Measurements from ENCODE around the gene SRPK2.

Gene SRPK2

DNA sequence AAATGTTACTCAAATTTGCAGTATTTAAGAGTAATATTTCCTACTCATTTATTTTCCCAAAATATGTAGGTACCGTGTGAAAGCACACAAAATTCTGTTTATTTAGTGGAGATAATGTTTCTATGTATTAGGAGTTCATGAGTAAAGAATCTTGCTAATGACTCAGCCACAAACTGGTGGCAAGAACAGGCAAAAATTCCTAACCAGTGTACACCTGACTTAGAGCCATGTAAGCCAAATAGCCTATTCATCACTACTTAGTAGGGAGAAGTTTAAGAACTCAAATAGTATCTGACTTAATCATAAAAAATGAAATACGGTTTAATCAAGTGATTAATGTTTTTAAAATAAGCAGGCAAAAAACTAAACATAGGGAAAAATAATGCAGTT, 169.0 kb downstream of the SRPK2 start:
- FAIRE-seq (no peak), DNase-seq (ENCODE audit: insufficient read length) (no peak)
- TF ChIP-seq POLR2AphosphoS5 (IDR thresholded peaks at IDR 0.05; ENCODE audit: low read depth, low read length) (no peak), POLR2A (IDR thresholded peaks at IDR 0.05; ENCODE audit: low read depth, low read length) (no peak), TAF1 (IDR thresholded peaks at IDR 0.05; ENCODE audit: borderline replicate concordance, low read depth, low read length) (no peak)

DNA sequence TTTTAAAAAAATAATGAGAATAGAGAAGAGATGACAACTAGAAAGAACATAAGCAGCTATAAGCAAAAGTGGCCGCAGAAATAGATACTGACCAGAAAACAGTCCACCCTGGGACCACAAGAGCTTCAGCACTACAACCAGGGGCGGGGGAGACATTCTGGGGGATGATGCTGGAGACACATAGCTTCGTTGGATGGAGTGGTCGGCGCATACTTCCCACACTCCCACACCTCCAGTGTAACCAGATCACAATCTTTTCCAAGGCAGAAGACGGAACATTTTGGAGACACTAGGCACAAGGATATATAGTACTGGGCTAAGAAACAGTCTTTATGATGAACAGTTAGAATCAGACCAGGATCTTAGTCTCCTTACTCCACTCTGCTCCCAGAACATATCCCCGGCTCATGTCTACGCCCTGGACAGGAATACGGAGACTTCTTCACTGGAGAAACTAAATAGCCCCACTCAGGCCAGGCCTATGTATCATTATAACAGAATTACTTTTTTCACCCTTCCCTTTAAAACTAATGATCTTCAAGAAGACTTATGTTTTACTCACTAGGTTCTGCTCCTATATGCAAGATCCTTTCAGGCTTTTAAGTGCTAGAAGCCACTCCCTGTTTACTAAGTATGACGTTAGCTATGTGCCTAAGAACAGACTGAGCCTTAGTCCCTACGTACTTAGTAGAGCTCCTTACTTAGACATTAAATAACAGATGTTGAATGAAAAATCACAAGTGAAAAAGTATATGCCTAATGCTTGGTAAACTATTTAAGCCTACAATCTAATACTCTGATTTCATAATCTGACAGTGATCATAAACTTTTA, 169.6 kb downstream of the SRPK2 start:
- DNase-seq (ENCODE audit: insufficient read length), result no peak
- no peak for FAIRE-seq
- TF ChIP-seq POLR2A (IDR thresholded peaks at IDR 0.05; ENCODE audit: low read depth, low read length) (no peak), POLR2AphosphoS5 (IDR thresholded peaks at IDR 0.05; ENCODE audit: low read depth, low read length) (no peak), TAF1 (IDR thresholded peaks at IDR 0.05; ENCODE audit: borderline replicate concordance, low read depth, low read length) (no peak)

DNA sequence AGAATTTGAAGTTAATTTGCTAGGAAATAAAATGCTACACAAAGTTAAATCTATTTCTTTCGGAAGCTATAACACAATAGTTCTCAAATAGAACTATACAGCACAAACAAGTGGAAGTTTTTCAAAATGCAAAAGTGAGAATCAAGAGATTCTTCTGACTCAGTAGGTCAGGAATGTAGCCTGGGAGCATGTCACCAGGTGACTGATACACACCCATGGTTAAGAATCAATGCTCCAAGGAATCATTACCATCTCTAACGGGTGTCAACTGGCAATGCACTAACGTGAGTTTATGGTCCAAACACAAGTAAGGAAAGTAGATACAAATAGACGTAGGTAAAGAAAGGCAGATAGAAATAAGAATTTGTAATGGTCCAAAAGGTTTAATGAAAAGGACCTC, 170.5 kb downstream of the SRPK2 start:
- FAIRE-seq (no peak), DNase-seq (ENCODE audit: insufficient read length) (no peak)
- no peak for TF ChIP-seq POLR2AphosphoS5 (IDR thresholded peaks at IDR 0.05; ENCODE audit: low read depth, low read length)
- no peak for TF ChIP-seq TAF1 (IDR thresholded peaks at IDR 0.05; ENCODE audit: borderline replicate concordance, low read depth, low read length)
- TF ChIP-seq POLR2A (IDR thresholded peaks at IDR 0.05; ENCODE audit: low read depth, low read length), result no peak

- TF ChIP-seq POLR2A (IDR thresholded peaks at IDR 0.05; ENCODE audit: low read depth, low read length), result no peak
- TF ChIP-seq POLR2AphosphoS5 (IDR thresholded peaks at IDR 0.05; ENCODE audit: low read depth, low read length), result no peak
- no peak for TF ChIP-seq TAF1 (IDR thresholded peaks at IDR 0.05; ENCODE audit: borderline replicate concordance, low read depth, low read length)
- FAIRE-seq (no peak), DNase-seq (ENCODE audit: insufficient read length) (no peak)
Measured at GRCh38 chr7:105216786-105217185, 171.9 kb downstream of the SRPK2 start.

DNA sequence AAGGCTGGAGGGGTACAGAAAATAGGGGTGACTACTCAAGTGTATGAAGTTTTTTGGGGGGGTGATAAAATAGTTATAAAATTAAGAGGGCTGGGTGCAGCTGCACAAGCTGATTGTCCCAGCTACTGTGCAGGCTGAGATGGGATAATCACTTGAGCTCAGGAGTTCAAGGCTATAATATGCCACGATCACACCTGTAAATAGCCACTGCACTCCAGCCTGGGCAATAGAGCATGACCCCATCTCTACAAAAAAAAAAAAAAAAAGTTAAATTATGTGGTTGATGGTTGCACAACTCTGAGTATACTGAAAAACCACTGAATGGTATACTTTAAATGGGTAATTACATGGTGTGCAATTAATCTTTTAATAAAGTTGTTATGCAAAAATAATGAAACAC, 172.9 kb downstream of the SRPK2 start:
- FAIRE-seq (no peak), DNase-seq (ENCODE audit: insufficient read length) (no peak)
- TF ChIP-seq POLR2A (IDR thresholded peaks at IDR 0.05; ENCODE audit: low read depth, low read length) (no peak), POLR2AphosphoS5 (IDR thresholded peaks at IDR 0.05; ENCODE audit: low read depth, low read length) (no peak)

- DNase-seq (ENCODE audit: insufficient read length), result no peak
- no peak for FAIRE-seq
- TF ChIP-seq TAF1 (IDR thresholded peaks at IDR 0.05; ENCODE audit: borderline replicate concordance, low read depth, low read length) (no peak), POLR2A (IDR thresholded peaks at IDR 0.05; ENCODE audit: low read depth, low read length) (no peak), POLR2AphosphoS5 (IDR thresholded peaks at IDR 0.05; ENCODE audit: low read depth, low read length) (no peak)
Measured at GRCh38 chr7:105215182-105215581, 173.5 kb downstream of the SRPK2 start.

DNA sequence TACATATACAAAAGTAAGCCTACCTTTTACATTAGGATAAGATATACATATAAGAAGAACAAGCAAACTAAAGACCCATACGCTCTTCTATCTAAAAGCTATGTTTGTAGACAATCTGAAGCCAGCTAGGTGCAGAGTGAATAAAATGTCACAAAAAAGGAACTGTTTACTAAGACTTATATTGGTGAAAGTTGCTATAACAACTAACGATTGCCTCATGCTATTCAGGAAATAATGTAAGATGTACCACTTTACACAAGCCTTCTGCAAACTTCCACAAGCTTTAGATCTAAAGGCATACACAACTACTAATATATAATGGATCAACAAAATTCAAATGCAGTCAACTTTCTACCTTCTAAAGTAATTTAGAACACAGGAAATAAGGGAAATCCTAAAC, 175.1 kb downstream of the SRPK2 start:
- DNase-seq (ENCODE audit: insufficient read length) (no peak), FAIRE-seq (no peak)
- no peak for TF ChIP-seq TAF1 (IDR thresholded peaks at IDR 0.05; ENCODE audit: borderline replicate concordance, low read depth, low read length)
- TF ChIP-seq POLR2A (IDR thresholded peaks at IDR 0.05; ENCODE audit: low read depth, low read length), result no peak
- TF ChIP-seq POLR2AphosphoS5 (IDR thresholded peaks at IDR 0.05; ENCODE audit: low read depth, low read length), result no peak

DNA sequence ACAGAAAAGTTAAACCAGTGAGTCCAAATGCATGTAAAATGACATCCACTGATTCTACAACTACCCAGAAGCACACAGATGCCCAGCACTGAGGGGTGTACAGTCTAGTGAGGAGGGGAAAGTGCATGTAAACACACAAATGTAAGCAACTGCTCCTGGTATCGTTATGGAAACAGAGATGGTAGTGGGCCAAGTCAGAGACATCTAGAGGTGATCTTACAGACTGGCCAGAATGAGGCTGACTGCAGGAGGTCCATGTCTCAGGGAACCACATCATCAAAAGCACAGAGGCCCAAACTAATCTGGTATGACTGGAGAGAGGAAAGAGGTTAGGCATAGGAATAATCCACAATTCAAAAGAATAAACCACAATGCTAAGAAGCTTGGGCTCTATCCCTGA, 176.5 kb downstream of the SRPK2 start:
- TF ChIP-seq TAF1 (IDR thresholded peaks at IDR 0.05; ENCODE audit: borderline replicate concordance, low read depth, low read length) (no peak), POLR2AphosphoS5 (IDR thresholded peaks at IDR 0.05; ENCODE audit: low read depth, low read length) (no peak), POLR2A (IDR thresholded peaks at IDR 0.05; ENCODE audit: low read depth, low read length) (no peak)
- FAIRE-seq (no peak), DNase-seq (ENCODE audit: insufficient read length) (no peak)

DNA sequence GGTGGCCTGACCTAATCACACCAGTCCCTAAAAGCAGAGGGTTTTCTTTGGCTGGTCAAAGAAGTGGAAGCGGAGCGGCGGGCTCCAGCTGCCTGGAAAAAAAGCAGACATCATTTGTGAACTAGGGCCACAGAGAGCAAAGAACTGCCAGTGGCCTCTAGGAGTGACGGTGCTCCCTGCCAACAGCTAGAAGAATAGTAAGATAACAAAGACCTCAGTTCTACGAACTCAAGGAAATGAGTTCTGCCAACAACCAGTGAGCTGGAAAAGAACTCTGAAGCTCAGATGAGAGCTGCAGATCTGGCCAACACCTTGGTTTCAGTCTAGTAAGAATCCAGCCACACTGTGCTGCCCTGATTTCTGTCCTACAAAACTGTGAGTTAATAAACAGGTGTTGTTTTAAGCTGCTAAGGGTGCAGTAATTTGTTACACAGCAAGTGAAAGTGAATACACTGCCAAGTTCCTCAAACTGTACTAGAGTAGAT, 178.0 kb downstream of the SRPK2 start:
- no peak for TF ChIP-seq TAF1 (IDR thresholded peaks at IDR 0.05; ENCODE audit: borderline replicate concordance, low read depth, low read length)
- TF ChIP-seq POLR2AphosphoS5 (IDR thresholded peaks at IDR 0.05; ENCODE audit: low read depth, low read length), result no peak
- TF ChIP-seq POLR2A (IDR thresholded peaks at IDR 0.05; ENCODE audit: low read depth, low read length), result no peak
- no peak for DNase-seq (ENCODE audit: insufficient read length)
- FAIRE-seq, result peak; percentile 90

- DNase-seq (ENCODE audit: insufficient read length) (no peak), FAIRE-seq (no peak)
- TF ChIP-seq TAF1 (IDR thresholded peaks at IDR 0.05; ENCODE audit: borderline replicate concordance, low read depth, low read length) (no peak), POLR2AphosphoS5 (IDR thresholded peaks at IDR 0.05; ENCODE audit: low read depth, low read length) (no peak), POLR2A (IDR thresholded peaks at IDR 0.05; ENCODE audit: low read depth, low read length) (no peak)
Measured at GRCh38 chr7:105209870-105210269, 178.9 kb downstream of the SRPK2 start.

- DNase-seq (ENCODE audit: insufficient read length) (no peak), FAIRE-seq (no peak)
- TF ChIP-seq POLR2A (IDR thresholded peaks at IDR 0.05; ENCODE audit: low read depth, low read length) (no peak), POLR2AphosphoS5 (IDR thresholded peaks at IDR 0.05; ENCODE audit: low read depth, low read length) (no peak), TAF1 (IDR thresholded peaks at IDR 0.05; ENCODE audit: borderline replicate concordance, low read depth, low read length) (no peak)
Measured at GRCh38 chr7:105209433-105209832, 179.3 kb downstream of the SRPK2 start.

GRCh38 chr7:105206985-105207384, 181.7 kb downstream of the SRPK2 start:
- FAIRE-seq, result peak; percentile 44

More at GRCh38 chr7:105206985-105207384, 181.7 kb downstream of the SRPK2 start:
- TF ChIP-seq TAF1 (IDR thresholded peaks at IDR 0.05; ENCODE audit: borderline replicate concordance, low read depth, low read length) (no peak), POLR2AphosphoS5 (IDR thresholded peaks at IDR 0.05; ENCODE audit: low read depth, low read length) (no peak), POLR2A (IDR thresholded peaks at IDR 0.05; ENCODE audit: low read depth, low read length) (no peak)
- no peak for DNase-seq (ENCODE audit: insufficient read length)

Measured in GM12892 (cell line).